K562 (cell line): ENCODE measurements around the gene MCCC2. TPM values are rescaled to one million over a fixed set of nuclear protein-coding genes. Genes with fewer than 3 reads are reported as not detected.

Experiments
- ATAC-seq: fragments of 200-7000 bp; cut with Tn5 transposase; 3 replicates; pipeline ENCODE4 v1.9.1; 2020; ENCODE audit warnings: moderate library complexity
- BruUV-seq: library from RNA; stranded (reverse); fragments of 400-500 nt; replicated peaks from 2 replicates; lab custom pipeline; 2021; lab: Mats Ljungman, UMichigan
- CTCF ChIA-PET: fragments of 300-600 bp; formaldehyde crosslinking; extraction: SDS; loops from one replicate; lab custom pipeline; 2021; ENCODE audit warnings: low intra/inter-chr PET ratio; lab: Yijun Ruan, JAX
- POLR2A ChIA-PET: fragments of 300-600, 350-650 bp; sonication (Branson Sonifier 250); formaldehyde crosslinking; extraction: SDS; loops from one replicate; lab custom pipeline; 2021; ENCODE audit warnings: antibody characterized with exemption, inconsistent platforms; lab: Yijun Ruan, JAX
- DNase-seq, 4 experiments: peaks; one replicate each; pipeline versions ENCODE4 v3.0.0 to v3.0.0-alpha.2; 2011 to 2018; ENCODE audit warnings: low spot score in 3 of 4, mixed read lengths in 3 of 4; ENCODE audit errors: extremely low read depth in 1 of 4
- FAIRE-seq: peaks from 2 replicates; lab custom pipeline; 2011; peaks lifted over from hg19 to GRCh38; lab: Jason Lieb, UNC
- H2AFZ ChIP-seq: 2 replicates; pipeline ENCODE4 v1.6.0; 2011; ENCODE audit warnings: low read depth, low read length, control low read depth, inconsistent platforms
- H3K27ac ChIP-seq: fragments of 200-600 bp; 3 replicates; pipeline ENCODE4 v1.8.0; 2011; ENCODE audit warnings: low read depth, mild to moderate bottlenecking, control low read depth, inconsistent platforms, low read length, moderate library complexity, mixed read lengths; ENCODE audit errors: extremely low read depth
- H3K27me3 ChIP-seq, 2 experiments: fragments of 300-600 bp in 1 of 2; 2 replicates in 1 of 2; 3 replicates in 1 of 2; pipeline versions ENCODE4 v1.6.0 to v1.8.0; 2011; ENCODE audit warnings: inconsistent platforms in 2 of 2, low read length in 2 of 2, mild to moderate bottlenecking in 1 of 2, mixed read lengths in 1 of 2, moderate library complexity in 1 of 2; ENCODE audit not compliant: control insufficient read depth in 2 of 2, insufficient read depth in 2 of 2
- H3K36me3 ChIP-seq: fragments of 300-600 bp; 3 replicates; pipeline ENCODE4 v1.8.0; 2011; ENCODE audit warnings: mild to moderate bottlenecking, low read length, inconsistent platforms; ENCODE audit not compliant: control insufficient read depth, insufficient read depth
- H3K4me1 ChIP-seq, 2 experiments: fragments of 200-600 bp in 1 of 2; replicated peaks in 1 of 2; 2 replicates in 1 of 2; 3 replicates in 1 of 2; pipeline versions ENCODE4 v1.5.1 to v1.8.0; 2011; ENCODE audit warnings: inconsistent platforms in 2 of 2, low read length in 2 of 2, mild to moderate bottlenecking in 1 of 2, mixed read lengths in 1 of 2, moderate library complexity in 1 of 2; ENCODE audit not compliant: control insufficient read depth in 2 of 2, insufficient read depth in 2 of 2
- H3K4me2 ChIP-seq: 2 replicates; pipeline ENCODE4 v1.6.1; 2011; ENCODE audit warnings: low read length, control low read depth, inconsistent platforms, mixed read lengths; ENCODE audit not compliant: insufficient read depth
- H3K4me3 ChIP-seq: fragments of 200-600 bp; sonication (generic), shearing (Covaris generic); 2 replicates; pipeline ENCODE4 v1.5.1; 2016; ENCODE audit warnings: control low read depth, inconsistent platforms
- H3K79me2 ChIP-seq: fragments of 200-600 bp; 3 replicates; pipeline ENCODE4 v1.8.0; 2011; ENCODE audit warnings: low read length, inconsistent platforms; ENCODE audit not compliant: control insufficient read depth, insufficient read depth
- H3K9ac ChIP-seq, 2 experiments: 2 replicates each; pipeline versions ENCODE4 v1.6.0 to v1.6.1; 2011; ENCODE audit warnings: low read depth in 2 of 2, low read length in 2 of 2, control low read depth in 1 of 2, inconsistent platforms in 1 of 2, mild to moderate bottlenecking in 1 of 2, mixed read lengths in 1 of 2; ENCODE audit not compliant: insufficient read depth in 1 of 2
- H3K9me1 ChIP-seq: one replicate; pipeline ENCODE4 v1.6.0; 2011; ENCODE audit warnings: inconsistent platforms, mild to moderate bottlenecking, low read length, moderate library complexity; ENCODE audit not compliant: control insufficient read depth, insufficient read depth
- H3K9me3 ChIP-seq: replicated peaks from 2 replicates; pipeline ENCODE4 v1.5.1; 2011; ENCODE audit warnings: low read depth, low read length, inconsistent platforms; ENCODE audit not compliant: control insufficient read depth, insufficient read depth
- H4K20me1 ChIP-seq: replicated peaks from 2 replicates; pipeline ENCODE4 v1.6.1; 2011; ENCODE audit warnings: low read length, inconsistent platforms, mixed read lengths; ENCODE audit not compliant: control insufficient read depth, insufficient read depth
- COPS2 ChIP-seq: fragments of 450-650 bp; conservative IDR thresholded peaks from 2 replicates; pipeline ENCODE4 v1.6.1; 2016; ENCODE audit warnings: mild to moderate bottlenecking, moderate library complexity
- CREB3 ChIP-seq: fragments of 450-650 bp; conservative IDR thresholded peaks from 2 replicates; pipeline ENCODE4 v1.6.1; 2016; ENCODE audit warnings: missing genetic modification characterization, low read depth, mild to moderate bottlenecking, missing compliant biosample characterization, moderate library complexity
- IRF2 ChIP-seq: sonication (generic); formaldehyde crosslinking; IDR thresholded peaks from 2 replicates; pipeline ENCODE4 v1.8.1; 2022; ENCODE audit warnings: mild to moderate bottlenecking, missing genetic modification reagents
- MYC ChIP-seq, 2 experiments: fragments of 250-450 bp in 1 of 2; sonication (Bioruptor Pico) in 1 of 2; IDR thresholded peaks; 2 replicates each; pipeline versions ENCODE4 v1.5.1 to v1.6.1; 2012 to 2021; ENCODE audit warnings: low read depth in 2 of 2, borderline replicate concordance in 1 of 2, improper control_type of control experiment in 1 of 2, low read length in 1 of 2, mild to moderate bottlenecking in 1 of 2, moderate library complexity in 1 of 2
- RAD51 ChIP-seq: fragments of 450-650 bp; IDR thresholded peaks from 2 replicates; pipeline ENCODE4 v1.7.1; 2016; ENCODE audit warnings: low read depth, mild to moderate bottlenecking, borderline replicate concordance
- TAF15 ChIP-seq: fragments of 200-400 bp; formaldehyde crosslinking; IDR thresholded peaks from 2 replicates; pipeline ENCODE4 v1.6.1; 2017; ENCODE audit warnings: mild to moderate bottlenecking, low read depth, low read length, moderate library complexity
- ZNF41 ChIP-seq: fragments of 250-450 bp; sonication (Bioruptor Pico); conservative IDR thresholded peaks from 2 replicates; pipeline ENCODE4 v1.4.0; 2020; ENCODE audit warnings: mild to moderate bottlenecking
- ZNF707 ChIP-seq: fragments of 250-450 bp; sonication (Bioruptor Pico); conservative IDR thresholded peaks from 2 replicates; pipeline ENCODE4 v1.8.0; 2022; ENCODE audit warnings: inconsistent platforms, mild to moderate bottlenecking, moderate library complexity
- WGBS: fragments of 100-300 bp; shearing (Covaris generic); methylation state at CpG from one replicate; pipeline ENCODE4 v1.1.6; 2016; ENCODE audit warnings: low coverage, mixed read lengths; ENCODE audit not compliant: insufficient coverage; ENCODE audit errors: missing lambda C conversion rate; 5-methylcytosine and 5-hydroxymethylcytosine counted together
- in situ Hi-C: fragments of 300-500 bp; cut with MboI; formaldehyde crosslinking; loops from 4 replicates; pipeline ENCODE4 v1.15.0; 2018; ENCODE audit warnings: inconsistent platforms, mixed read lengths
- intact Hi-C: fragments of 100-400 bp; cut with micrococcal nuclease; formaldehyde crosslinking; loops from 2 replicates; pipeline ENCODE4 v1.14.2; 2022
- polyA plus RNA-seq, 8 experiments: library from polyadenylated mRNA; depleted of rRNA in 4 of 8; stranded (reverse) in 5 of 8; unstranded in 3 of 8; fragments of >200 nt; fragmentation: Nextera tagmentation in 2 of 8; fragmentation: Illumina TruSeq in 1 of 8; extraction: Ambion mirVana in 2 of 8; extraction: Trizol in 1 of 8; gene quantifications; 2 replicates each; pipeline versions ENCODE4 v1.2.1 to v1.2.3, GENCODE V29; 2011 to 2014; ENCODE audit warnings: inconsistent platforms in 1 of 8, missing spikeins in 1 of 8
- total RNA-seq, 7 experiments: library from RNA; depleted of rRNA in 6 of 7; stranded (reverse); fragments of >200 nt in 6 of 7; fragmentation: Illumina TruSeq in 2 of 7; extraction: Trizol in 2 of 7; gene quantifications; 2 replicates each; pipeline versions ENCODE4 v1.2.1 to v1.2.3, GENCODE V29; 2011 to 2021; ENCODE audit warnings: low replicate concordance in 1 of 7

The MCCC2 gene
- total and polyA plus RNA-seq, 9 of the 15 experiments (the other 6 are each of a cell fraction or from before 2014, with no cell fraction given): 17.1 to 77.9 (median 52.5) TPM

GRCh38 chr5:71600783-71601182, 13.6 kb downstream of the MCCC2 start:
- intact Hi-C loops: no loop called here

More at GRCh38 chr5:71600783-71601182, 13.6 kb downstream of the MCCC2 start:
- Histone ChIP-seq H3K36me3 (peaks cover 67% of the 10 kb centered on the region), H3K9me1 (no peaks in the 10 kb centered on the region), H3K27me3 (no peaks in the 10 kb centered on the region), H3K4me3 (no peak overlapping the region), H4K20me1 (no peaks in the 10 kb centered on the region), H2AFZ (no peak overlapping the region), H3K4me2 (no peak overlapping the region), H3K79me2 (no peaks in the 10 kb centered on the region), H3K9ac (no peak overlapping the region), H3K4me1 (no peaks in the 10 kb centered on the region), H3K27ac (no peak overlapping the region), H3K9me3 (0 out of 2 replicates have a peak, but pooled peaks cover 1% of the 10 kb centered on the region)
- in situ Hi-C loops: no loop called here
- ChIA-PET CTCF (no interaction called here), POLR2A (interaction anchor here (1.0 to 2.1 kb wide), 5 partner anchors 8 to 14 kb away, joined by 3 to 10 read pairs (median 4); partner anchors contain the start of gene MCCC2)
- no peak for FAIRE-seq
- WGBS: 100% methylated on average over 1 of the region's 1 CpG
- no peak for ATAC-seq
- no TSS peak for BruUV-seq
- TF ChIP-seq RAD51: no peak
- TF ChIP-seq IRF2 (CRISPR knock-in tag): no peak
- no peak for TF ChIP-seq TAF15
- TF ChIP-seq ZNF41 (CRISPR knock-in tag): no peak
- no peak for TF ChIP-seq COPS2
- no peak for TF ChIP-seq ZNF707 (CRISPR knock-in tag)
- TF ChIP-seq MYC (IDR thresholded peaks at IDR 0.05; ENCODE audit: low read depth, low read length): no peak
- TF ChIP-seq MYC (CRISPR knock-in tag; IDR thresholded peaks at IDR 0.05; ENCODE audit: borderline replicate concordance, low read depth): no peak
- no peak for TF ChIP-seq CREB3 (tag)
- DNase-seq: no peak
